GM18508 (cell line): ENCODE measurements around the gene PREX1.

Experiments used
- ATAC-seq: cut with Tn5 transposase; IDR thresholded peaks from one replicate; pipeline ENCODE4 v1.9.1; 2021; ENCODE audit warnings: moderate number of reproducible peaks; ENCODE audit not compliant: insufficient read depth, unreplicated experiment

The PREX1 gene

GRCh38 chr20:48619126-48620101 is 208.4 kb downstream of the PREX1 start:
- no peak for ATAC-seq

DNA sequence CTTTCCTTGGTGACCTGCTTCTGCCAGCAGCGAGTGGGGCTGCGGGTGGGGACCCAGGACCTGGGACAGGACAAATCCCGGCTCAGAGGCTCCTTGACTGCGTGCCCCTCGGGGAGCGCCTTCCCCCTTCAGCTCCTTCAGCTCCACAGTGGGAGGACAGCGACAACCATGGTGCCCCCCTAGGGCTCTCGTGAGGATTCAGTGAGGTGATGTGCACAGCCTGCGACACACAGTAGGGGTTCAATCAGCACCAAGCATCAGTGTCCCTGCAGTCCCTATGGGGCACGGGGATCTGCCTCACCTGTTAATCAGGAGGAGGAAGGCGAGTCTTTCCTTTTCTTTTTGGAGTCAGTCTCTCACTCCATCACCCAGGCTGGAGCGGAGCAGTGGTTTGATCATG is 209.2 kb downstream of the PREX1 start:
- no peak for ATAC-seq

DNA sequence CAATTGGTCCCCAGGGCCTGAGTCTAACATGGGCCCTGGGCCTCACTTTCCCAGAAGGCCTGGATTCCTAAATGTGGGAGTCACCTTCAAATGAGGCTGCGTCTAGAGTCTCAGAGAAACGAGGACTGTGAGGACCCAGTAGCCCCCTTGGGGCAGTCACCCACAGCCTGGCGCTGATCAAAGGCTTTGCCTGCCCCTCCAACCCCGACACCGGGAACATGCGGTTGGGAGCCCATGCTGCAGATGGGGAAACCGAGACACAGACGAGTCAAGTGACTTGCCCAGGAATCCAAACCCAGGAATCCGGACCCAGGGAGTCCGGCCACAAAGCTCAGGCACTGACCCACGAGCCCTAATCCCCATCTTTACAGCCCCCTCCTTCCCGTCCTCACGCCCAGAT is 209.7 kb downstream of the PREX1 start:
- ATAC-seq: no peak

- no peak for ATAC-seq
These were observed 210.3 kb downstream of the PREX1 start for GRCh38 chr20:48617481-48617880.

- ATAC-seq: no peak
These were observed 211.3 kb downstream of the PREX1 start for GRCh38 chr20:48616481-48616880.

GRCh38 chr20:48615871-48616270 is 211.9 kb downstream of the PREX1 start:
- no peak for ATAC-seq

DNA sequence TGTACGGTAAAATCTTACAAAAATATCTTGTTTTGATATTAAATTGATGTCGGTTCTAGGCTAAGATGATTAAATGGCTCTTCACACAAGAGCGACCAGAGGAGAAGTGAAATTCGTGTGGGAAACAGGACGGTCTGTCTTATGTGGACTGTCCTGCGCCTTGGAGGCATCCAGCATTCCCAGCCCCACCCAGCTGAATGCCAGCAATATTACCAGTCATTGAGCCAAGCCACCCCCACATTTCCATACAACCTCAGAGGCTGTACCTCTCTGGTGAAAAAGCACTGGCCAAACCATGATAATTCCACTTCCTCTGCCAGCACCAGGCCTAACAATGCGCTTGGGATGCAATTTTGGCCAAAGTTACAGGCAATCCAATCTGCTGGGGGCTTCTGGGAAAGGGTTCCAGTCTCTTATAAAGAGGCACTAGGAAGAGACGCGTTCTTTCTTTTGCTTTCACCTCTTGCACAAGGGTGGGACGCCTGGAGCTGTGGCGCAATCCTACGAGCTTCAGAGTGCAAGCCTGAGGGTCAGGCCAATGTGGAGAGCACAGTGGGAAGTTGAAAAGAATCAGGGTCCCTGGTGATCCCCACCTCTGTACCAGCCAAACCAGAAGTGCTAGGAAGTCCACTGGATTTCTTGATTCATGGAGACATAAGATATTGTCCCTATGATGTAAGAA is 213.1 kb downstream of the PREX1 start:
- no peak for ATAC-seq

GRCh38 chr20:48613926-48614325 is 213.9 kb downstream of the PREX1 start:
- no peak for ATAC-seq

GRCh38 chr20:48612335-48612734 is 215.5 kb downstream of the PREX1 start:
- ATAC-seq: no peak

- ATAC-seq: no peak
These were observed 216.8 kb downstream of the PREX1 start for GRCh38 chr20:48610996-48611395.

GRCh38 chr20:48609491-48609978 is 218.3 kb downstream of the PREX1 start:
- ATAC-seq: no peak

DNA sequence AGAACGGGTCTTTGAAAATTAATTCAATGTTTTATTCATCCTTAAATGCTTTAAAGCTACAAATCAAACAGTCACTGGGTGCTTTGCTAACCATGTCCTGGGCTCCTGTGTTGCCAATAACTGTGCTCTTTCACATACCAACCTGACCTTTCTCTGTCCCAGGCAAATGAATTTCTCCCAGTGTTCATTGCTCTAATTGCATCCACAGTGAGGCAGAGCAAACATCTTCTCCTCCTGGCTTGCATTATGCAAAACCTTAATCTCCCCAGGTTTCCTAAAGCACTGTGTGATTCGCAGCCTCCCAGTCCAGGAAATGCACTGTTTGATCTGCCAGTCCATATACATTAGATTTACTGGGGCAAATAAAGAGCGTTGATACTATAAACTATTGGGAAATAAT is 219.0 kb downstream of the PREX1 start:
- no peak for ATAC-seq

GRCh38 chr20:48607544-48607865 is 220.3 kb downstream of the PREX1 start:
- ATAC-seq: no peak

DNA sequence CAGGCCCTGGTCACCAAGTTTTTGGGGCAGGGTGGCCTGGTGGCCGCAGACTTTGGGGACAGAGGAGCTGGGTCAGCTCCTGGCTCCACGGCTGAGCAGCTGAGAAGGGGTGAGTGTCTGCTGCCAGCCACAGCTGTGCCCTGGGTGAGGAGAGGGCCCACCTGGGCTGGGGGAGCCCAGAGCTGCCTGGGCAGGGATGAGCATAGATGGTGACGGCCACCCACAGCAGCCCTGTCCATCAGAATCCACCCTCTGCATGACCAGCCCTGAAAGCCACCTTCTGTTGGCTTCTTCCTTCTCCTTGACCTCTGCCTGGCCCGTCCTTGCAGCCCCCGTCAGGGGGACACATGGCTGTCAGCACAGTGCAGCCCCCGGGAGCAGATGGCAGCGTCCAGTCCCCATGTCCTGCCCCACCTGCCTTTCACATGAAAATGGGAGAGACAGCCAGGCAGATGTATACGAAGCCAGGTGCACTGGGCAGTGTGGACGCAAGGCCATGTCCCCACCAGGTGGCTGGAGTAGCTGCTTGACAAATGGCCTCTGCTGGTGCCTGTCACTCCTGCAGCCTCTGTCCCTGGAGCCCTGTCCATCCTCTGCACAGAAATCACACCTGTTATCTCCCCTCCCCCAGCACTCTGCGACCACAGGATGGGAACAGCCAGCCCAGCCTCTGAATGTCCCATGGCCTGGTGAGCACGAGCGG is 220.8 kb downstream of the PREX1 start:
- ATAC-seq: no peak

DNA sequence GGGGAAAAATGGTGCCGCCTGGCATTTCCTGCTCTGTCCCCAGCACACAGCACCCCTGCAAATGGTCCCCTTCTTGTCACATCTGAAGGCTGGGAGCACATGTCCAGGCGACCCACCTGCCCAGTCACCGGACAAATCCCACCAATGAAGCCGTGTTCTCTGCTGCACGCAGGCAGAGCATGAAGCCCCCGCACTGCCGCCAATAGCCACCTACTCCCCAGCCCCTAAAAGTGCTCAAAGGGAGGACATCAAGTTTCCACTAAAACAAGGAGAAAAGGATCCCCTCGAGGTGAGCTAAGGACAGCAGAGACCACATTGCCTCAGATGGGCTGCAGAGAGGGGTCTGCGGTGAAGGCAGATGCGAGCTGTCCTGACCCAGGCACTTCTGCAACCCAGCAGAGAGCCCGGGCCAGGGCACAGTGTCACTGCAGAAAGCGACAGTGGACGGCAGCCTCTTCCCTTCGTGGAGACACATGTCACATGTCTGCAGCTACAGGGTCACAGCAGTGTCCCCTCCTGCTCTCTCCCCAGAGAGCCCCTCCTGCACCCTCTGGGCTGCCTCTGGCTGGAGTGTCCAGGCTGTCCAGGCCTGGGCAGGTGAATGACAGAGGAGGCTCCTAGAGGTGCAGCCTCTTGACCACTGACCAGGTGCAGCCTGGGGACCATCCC is 221.5 kb downstream of the PREX1 start:
- ATAC-seq: no peak

DNA sequence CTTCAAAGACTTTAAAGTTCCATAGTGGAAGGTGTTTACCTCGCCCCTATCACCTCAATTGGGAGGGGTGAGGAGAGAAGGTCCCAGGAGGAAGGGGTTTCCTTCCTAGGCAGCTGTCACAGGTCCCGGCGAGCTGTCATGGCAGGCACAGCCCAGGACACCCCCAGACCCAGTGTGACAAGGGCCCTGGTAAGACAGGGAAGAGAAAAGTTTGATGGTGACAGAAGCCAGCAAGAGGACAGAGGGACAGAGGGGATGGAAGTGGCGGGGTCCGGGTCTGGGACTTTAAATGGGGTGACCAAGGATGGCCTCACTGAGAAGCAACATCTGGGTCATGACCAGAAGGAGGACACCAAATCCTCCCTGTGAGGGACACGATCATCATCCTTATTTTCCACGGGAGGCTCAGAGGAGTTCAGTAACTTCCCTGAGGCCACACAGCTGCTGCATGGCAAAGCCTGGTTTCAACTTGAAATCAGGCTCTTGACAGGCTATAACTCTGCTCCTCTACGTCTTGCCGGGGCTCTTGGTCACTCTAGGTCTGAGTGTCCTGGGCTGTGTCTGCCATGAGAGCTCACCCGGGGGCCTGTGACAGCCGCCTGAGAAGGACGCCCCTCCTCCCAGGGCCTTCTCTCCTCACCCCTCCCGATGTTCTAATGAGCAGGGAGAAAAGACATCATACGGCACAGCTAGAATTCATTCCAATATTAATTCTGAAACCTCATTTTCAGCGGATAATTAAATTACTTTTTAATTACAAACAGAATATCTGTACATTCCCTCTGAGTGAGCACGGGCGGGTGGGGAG is 222.2 kb downstream of the PREX1 start:
- ATAC-seq: no peak

DNA sequence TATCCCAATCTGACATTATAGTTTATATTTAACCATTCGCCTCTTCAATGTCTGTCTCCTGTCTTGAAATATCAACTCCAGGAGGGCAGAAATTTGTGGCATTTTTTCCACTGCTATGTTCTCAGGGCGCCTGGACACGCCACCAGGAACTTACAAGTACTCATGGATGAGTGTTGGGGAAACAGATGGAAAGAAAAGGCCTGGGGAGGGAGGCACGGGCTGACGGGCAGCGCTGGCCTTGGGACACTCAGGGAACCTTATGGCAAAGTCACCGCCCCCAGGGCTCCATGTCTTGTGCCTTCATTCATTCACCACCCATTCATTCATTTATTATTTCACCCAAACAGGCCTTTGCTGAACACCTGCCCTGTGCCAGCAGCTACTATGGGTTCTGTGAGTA is 222.9 kb downstream of the PREX1 start:
- no peak for ATAC-seq

GRCh38 chr20:48604426-48604825 is 223.4 kb downstream of the PREX1 start:
- ATAC-seq: no peak

GRCh38 chr20:48603819-48604405 is 223.9 kb downstream of the PREX1 start:
- no peak for ATAC-seq
